Erythroblast (primary cell): ENCODE data around the gene CERT1.

Experiments used
- GATA1 ChIP-seq: IDR thresholded peaks from 2 replicates; pipeline ENCODE4 v1.6.1; 2011; ENCODE audit warnings: low read depth, mild to moderate bottlenecking, control low read depth, low read length, moderate library complexity
- POLR2A ChIP-seq: IDR thresholded peaks from 2 replicates; pipeline ENCODE4 v1.6.1; 2011; ENCODE audit warnings: mild to moderate bottlenecking, low read length

DNA sequence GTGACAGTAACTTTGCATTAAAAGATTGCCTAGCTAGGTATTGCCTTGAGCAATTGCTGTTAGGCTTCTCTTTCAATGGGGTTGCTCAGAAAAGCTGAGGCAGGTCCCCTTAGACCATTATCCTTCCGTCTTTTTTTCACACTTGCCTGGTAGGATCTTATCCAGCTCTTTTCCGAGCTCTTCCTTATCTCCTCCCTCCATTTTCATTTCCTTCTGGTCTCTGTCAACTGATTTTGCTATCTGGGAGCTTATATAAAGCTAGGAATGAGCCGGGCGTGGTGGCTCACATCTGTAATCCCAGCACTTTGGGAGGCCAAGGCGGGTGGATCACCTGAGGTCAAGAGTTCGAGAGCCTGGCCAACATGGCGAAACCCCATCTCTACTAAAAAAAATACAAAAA lies 181.0 kb downstream of the CERT1 start:
- TF ChIP-seq POLR2A (no peak), GATA1 (no peak)
